ENCODE results near the gene SSTR5.

- no peak for TF ChIP-seq CTCF (IDR thresholded peaks at IDR 0.05)
- TF ChIP-seq POLR2A (IDR thresholded peaks at IDR 0.05) = peak in 1 of 2 donors; percentile 25
Measured at GRCh38 chr16:1097800-1098199, 25.3 kb downstream of the SSTR5 start.

All from heart left ventricle (tissue), 13 donors.